Inferior parietal cortex (tissue), 1 donor: ENCODE results near the gene NFATC1.
A peak's percentile ranks its signal among the peaks of the same experiment; 100 is the strongest.

ENCODE experiments used
- DNase-seq: peaks from one replicate; pipeline ENCODE4 v3.0.0-alpha.2; 2016; ENCODE audit errors: extremely low spot score

The NFATC1 gene

DNA sequence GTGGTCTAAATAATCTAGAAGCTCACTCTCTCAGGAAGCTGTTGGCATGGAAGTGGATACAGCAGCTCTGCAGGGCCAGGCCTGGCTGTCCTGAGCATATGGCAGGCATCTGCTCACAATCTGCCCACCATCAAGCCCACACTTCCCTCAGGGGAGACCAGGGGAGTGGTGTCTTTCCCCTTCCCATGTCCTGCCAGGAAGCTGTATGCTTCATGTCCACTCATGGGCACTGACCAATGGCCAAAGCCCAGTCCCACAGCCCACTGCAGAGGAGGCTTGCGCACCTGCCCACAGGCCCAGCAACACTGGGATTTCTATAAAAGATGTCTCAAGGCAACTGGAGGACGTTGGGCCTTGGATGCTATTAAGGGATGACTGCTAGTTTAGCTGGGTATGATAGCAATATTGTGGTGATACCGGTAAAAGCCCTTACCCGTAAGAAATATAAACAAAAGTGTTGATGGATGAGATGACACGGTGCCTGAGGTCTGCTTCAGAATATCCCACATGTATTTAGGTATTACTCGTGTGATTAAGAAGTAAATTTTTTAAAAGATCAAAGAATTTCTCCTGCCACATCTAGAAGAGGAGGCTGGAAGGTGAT, 177.2 kb downstream of the NFATC1 start:
- DNase-seq = no peak

GRCh38 chr18:79573921-79574491, 178.3 kb downstream of the NFATC1 start:
- DNase-seq = no peak

- no peak for DNase-seq
Observed at GRCh38 chr18:79574938-79575525, 179.3 kb downstream of the NFATC1 start.

- no peak for DNase-seq
Observed at GRCh38 chr18:79575891-79576685, 180.4 kb downstream of the NFATC1 start.

GRCh38 chr18:79576686-79577351, 181.1 kb downstream of the NFATC1 start:
- DNase-seq = peak; percentile 75

DNA sequence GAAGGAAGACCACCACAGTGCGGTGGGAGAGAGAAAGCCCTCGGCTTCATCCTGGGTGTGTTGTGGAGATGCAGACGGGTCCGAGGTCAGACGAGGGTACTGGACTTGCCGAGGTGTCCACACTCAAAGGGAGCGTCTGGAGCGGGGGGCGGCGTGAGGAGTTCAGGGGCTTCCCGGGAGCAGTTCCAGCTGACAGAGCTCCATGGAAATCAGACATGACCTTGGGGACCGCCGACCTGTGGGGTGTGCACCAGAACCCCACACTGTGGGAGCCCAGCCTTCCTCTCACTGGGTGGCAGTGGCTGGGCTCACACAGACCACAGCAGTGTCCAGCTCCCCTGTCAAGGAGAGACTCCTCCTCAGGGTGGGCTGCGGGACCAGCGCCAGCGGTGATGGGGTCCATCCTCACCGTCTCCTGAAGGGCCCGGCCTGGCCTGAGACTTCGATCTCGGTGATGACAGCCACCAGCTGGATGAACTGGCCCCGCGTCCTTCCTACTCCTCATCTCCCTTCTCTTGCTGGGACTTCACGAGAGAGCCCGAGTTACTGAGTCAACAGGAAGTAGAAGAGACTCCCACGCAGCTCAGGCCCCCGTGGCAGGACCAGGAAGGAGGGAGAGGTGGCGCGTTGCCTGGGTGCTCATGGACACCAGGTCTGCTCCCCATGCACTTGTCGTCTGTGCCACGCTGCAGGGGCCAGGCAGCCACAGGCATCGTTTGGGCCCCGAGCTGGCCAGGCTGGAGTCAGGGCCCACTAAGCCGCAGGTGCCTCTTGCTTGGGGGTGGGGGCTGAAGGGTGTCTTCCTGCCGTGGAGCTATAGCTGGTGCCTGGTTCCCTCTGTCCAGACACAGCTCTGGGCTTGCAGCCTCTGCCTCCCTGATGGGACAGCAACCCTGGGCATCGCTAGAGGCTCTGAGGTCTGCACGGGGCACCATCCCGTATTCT, 182.0 kb downstream of the NFATC1 start:
- no peak for DNase-seq

DNA sequence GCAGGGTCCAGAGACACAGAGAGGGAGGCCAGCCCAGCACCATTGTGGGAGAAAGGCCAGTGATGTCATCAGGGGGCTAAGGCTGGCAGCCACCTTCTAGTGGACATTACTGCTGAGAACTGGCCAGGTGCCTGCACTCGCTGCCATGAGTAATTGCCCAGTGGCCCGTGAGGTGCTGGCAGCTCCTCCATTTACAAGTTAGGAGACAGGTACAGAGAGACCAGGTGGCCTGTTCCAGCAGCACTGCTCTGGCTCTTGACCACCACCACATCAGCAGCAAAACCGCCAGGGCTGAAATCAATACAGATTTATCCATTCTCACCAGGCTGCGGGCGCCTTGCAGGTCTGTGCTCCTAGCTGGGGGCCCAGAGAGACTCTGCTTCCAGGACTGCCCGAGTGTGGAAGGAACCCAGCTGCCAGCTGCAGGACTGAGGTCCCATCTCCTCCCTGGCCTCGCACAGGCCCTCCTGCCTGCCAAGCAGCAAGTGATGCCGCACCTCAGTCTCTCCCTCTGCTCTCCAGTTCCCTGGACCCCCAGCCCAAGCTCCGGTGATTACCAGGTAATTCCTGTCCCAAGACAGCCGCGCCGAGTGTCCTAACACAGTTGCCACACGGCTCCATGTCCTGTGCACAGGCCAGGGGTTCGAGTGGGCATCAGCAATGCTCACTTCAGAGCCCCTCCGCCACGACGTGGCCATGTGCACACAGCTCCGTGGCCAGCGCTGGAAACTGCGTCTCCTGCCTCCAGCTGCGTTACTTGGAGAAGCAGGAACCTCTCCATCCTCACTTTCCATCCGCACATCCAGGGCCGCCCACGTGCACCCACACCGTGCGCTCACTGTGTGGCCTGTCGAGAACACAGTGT, 182.9 kb downstream of the NFATC1 start:
- no peak for DNase-seq
